ENCODE data around the gene FITM1.

FITM1 gene

DNA sequence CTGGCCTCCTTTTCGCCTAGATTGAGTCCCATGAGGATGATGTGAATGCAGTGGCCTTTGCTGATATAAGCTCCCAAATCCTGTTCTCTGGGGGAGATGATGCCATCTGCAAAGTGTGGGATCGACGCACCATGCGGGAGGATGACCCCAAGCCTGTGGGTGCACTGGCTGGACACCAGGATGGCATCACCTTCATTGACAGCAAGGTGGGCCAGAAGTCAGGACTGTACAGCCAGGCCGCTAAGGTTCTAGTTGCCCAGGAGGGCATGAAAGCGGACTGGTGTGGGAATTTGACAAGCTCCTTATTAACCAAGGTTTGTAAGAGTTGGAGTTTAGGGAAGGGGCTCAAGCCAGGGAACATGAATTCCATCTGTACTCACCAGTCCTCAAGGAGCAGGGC is 10.8 kb upstream of the FITM1 start:
- DNase-seq (ENCODE audit: low read depth, low spot score) = no peak

DNA sequence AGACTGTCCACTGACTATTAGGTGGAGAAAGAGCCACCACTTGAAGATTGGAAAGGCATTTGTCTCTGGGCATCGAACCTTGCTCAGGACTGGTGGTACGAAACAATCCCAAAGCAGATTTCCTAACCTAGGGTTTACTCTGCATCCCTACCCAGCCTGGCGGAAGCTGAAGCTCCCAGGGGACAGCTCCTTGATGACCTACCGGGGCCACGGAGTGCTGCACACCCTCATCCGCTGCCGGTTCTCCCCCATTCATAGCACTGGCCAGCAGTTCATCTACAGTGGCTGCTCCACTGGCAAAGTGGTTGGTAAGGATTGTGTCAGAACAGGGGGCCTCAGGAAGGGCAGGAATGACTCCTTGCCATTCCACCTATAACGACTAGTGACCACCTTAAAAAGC is 9.2 kb upstream of the FITM1 start:
- no peak for DNase-seq (ENCODE audit: low read depth, low spot score)

DNA sequence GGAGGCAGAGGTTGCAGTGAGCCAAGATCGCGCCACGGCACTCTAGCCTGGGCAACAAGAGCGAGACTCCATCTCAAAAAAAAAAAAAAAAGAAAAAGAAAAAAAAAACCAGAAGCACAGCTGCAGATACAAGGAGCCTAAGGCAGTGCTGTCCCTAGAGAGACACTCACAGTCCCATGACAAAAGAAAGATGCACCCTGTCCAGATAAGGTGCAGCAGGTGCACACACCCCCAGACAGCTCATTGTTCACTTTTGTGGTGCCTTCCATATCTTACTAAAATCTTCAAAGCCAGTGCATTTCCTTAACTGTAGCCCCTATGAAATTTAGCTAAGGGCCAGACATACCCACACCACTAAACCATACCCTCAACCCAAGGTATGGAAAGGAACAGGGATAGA is 8.0 kb upstream of the FITM1 start:
- DNase-seq (ENCODE audit: low read depth, low spot score) = no peak

DNA sequence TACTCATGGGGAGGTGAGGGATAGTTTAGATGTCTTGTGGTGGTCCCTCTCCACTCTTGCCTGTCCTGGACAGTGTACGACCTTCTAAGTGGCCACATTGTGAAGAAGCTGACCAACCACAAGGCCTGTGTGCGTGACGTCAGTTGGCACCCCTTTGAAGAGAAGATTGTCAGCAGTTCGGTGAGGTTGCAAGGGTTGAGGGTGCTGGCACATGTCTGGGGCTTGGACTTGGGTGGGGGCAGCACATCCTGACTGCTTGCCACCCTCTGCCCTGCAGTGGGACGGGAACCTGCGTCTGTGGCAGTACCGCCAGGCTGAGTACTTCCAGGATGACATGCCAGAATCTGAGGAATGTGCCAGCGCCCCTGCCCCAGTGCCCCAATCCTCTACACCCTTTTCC is 7.6 kb upstream of the FITM1 start:
- DNase-seq (ENCODE audit: low read depth, low spot score) = no peak

DNA sequence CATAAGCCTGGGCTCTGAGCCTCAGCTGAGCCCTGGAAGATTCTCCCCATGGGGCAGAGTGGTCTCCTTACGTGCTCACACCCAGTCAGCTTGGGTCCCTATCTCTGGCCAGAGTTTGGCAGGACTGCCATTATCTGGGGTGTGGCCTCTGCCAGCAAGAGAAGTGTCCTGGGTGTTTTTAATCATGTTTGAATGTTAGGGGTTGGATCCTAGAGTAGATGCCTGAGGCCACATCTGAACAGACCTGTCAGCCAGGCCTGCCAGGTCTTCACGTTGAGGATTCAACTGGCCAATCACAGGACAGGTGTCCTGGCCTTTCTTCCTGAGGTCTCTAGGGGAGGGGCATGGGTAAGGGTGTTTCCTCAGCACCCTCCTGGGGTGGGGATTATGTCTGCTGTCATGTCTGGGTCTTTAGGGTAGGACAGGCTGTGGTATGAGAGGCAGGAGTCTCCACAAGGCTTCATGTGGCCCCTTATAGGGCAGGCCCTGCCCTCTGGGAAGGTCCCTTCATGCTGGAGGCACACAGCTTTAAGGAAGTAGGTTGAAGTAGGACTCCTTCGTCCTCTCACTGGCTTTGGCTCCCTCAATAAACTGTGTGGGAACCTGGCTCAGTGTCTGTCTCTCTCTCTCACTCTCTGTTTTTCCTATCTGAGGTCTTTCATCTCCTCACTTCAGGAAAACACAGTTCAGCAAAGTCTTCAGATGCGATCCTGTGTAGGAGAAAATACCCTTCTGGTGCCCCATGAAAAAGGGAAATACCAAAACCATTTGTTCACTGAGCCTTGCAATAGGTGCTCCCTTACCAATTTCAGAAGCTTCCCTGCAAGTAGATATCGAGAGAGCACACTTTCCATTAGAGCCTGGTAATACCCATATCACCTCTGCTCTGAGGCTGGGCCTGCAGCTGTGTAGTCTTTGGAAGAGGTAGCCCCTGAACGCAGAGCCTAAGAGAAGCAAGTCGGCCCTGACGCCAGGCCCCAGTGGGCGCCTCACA is 6.7 kb upstream of the FITM1 start:
- DNase-seq (ENCODE audit: low read depth, low spot score) = no peak

DNA sequence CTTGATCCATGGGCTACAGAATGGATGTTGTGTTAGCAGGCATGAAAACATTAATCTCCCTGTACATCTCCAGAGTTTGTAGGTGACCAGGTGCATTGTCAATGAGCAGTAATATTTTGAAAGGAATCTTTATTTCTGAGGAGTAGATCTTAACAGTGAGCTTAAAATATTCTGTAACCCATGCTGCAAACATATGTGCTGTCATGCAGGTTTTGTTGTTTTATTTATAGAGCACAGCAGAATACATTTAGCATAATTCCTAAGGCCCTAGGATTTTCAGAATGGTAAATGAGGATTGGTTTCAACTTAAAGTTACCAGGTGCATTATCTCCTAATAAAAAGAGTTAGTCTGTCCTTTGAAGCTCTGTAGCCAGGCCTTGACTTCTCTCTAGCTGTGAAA is 3.5 kb upstream of the FITM1 start:
- DNase-seq (ENCODE audit: low read depth, low spot score) = no peak

DNA sequence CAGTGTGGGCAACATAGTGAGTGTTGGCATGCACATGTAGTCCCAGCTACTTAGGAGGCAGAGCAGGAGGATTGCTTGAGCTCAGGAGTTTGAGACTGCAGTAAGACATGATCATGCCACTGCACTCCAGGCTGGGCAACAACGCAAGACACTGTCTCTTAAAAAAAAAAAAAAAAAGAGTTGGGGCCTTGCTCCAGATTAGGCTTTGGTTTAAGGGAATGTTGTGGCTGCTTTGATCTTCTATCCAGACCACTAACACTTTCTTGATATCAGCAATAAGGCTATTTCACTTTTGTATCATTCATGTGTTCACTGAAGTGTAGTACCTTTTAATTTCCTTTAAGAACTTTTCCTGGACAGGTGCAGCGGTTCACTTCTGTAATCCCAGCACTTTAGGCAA is 2.8 kb upstream of the FITM1 start:
- DNase-seq (ENCODE audit: low read depth, low spot score) = no peak

DNA sequence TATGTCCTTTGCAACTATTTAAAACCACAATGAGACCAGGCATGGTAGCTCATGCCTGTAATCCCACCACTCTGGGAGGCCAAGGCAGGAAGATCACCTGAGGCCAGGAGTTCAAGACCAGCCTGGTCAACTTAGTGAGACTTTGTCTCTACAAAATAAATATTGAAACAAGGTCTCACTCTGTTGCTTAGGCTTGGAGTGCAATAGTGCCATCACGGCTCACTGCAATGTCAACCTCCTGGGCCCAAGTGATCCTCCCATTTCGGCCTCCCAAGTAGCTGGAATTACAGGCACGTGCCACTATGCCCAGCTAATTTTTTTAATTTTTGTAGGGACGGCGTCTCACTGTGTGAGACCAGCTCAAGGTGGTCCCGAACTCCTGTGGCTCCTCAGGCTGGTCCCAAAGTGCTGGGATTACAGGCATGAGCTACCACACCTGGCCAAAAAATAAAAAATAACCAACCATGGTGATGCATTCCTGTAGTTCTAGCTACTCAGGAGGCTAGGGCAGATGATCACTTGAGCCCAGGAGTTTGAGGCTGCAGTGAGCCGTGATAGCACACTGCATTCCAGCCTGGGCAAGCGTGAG is 955 bp upstream of the FITM1 start:
- DNase-seq (ENCODE audit: low read depth, low spot score) = no peak

DNA sequence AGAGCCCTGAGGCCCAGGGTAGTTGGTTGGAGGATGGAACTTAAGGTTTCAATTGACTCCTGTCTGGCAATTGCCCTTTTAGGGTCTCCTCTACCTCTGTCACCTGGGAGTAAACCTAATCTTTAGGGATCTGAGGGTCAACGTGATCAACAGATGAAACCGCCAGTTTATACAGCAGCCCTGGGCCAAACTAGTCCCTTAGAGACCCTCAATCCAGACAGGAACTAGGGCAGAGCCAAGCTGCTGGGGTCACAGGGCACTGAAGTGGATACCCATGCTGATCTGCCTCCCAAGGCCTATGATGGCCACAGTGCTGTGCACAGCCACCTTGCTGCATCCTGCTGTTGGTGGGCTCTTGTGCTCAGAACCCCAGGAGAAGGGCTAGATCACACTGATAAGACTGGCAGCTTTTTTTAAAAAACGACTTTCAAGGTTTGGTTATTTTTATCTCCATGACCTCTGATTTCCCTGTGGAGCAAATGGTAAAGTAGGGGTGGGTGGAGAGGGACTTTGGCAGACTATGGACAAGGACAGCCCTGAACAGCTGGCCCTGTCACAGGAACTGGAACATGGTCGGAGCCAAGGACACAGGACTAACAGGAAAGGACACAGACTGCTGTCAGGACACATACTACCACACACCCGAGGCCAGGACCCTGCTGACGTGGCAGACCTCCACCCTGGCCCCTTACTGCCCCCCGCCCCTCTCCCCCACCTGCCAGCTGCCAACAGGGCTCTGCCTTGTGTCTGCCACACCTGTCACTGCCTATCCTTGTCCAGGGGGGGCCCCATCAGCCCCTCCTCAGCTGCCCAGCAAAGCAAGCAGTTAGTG is 474 bp downstream of the FITM1 start:
- no peak for DNase-seq (ENCODE audit: low read depth, low spot score)

DNA sequence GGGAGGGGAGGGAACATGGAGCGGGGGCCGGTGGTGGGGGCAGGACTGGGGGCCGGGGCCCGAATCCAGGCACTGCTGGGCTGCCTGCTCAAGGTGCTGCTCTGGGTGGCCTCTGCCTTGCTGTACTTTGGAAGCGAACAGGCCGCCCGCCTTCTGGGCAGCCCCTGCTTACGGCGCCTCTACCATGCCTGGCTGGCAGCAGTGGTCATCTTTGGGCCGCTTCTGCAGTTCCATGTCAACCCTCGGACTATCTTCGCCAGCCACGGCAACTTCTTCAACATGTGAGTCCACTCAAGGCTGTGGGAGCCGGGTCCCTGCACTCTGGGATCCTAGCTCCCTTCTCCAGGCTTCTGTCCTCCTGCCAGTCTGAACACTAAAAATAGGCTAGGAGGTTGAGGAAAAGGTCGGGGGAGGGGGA is 1.1 kb downstream of the FITM1 start:
- no peak for DNase-seq (ENCODE audit: low read depth, low spot score)

DNA sequence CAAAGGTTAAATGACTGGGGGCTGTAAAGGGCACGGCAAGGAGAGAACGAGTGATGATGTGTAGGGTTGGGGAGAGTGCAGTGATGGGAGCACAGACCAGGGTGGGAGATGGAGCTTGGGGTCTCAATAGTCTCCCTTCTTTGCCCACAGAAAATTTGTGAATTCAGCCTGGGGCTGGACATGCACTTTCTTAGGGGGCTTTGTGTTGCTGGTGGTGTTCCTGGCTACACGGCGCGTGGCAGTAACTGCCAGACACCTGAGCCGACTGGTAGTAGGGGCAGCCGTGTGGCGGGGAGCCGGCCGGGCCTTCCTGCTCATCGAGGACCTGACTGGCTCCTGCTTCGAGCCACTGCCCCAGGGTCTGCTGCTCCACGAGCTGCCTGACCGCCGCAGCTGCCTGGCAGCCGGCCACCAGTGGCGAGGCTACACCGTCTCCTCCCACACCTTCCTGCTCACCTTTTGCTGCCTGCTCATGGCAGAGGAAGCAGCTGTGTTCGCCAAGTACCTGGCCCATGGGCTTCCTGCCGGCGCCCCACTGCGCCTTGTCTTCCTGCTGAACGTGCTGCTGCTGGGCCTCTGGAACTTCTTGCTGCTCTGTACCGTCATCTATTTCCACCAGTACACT is 1.7 kb downstream of the FITM1 start:
- no peak for DNase-seq (ENCODE audit: low read depth, low spot score)

DNA sequence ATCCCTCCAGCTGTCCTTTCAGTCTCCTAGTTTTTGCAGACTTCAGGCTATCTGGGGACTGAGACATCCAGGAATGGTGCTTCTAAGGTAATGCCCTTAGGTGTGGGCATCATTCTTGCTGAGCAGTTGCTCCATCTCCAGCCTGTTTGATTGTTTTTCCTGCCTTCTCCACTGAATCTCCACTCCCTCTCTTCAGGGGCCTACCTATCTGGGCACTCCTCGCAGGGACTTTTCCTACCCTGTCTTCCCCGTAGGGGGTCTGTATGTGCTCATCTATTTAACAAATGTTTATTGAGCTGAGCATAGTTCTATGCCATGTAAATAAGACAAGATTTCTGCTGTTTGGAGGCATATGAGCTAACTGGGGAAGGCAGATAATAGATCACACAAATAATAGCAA is 2.5 kb downstream of the FITM1 start:
- no peak for DNase-seq (ENCODE audit: low read depth, low spot score)

DNA sequence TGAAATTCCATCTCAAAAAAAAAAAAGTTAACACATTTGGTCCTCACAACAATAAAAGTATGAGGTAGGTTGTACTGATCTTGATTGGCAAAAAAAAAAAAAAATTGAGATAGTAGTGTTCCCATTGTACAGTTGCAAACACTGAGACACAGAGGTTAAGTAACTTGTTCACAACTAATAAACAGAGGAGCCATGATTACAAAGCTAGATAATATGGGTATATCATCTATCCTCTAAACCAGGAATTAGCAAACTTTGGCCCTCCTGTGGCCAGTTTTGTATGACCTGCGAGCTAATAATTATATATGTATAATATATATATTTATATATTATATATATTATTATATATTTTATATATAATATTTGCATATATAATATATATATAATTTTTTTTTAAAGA is 3.3 kb downstream of the FITM1 start:
- DNase-seq (ENCODE audit: low read depth, low spot score) = no peak

DNA sequence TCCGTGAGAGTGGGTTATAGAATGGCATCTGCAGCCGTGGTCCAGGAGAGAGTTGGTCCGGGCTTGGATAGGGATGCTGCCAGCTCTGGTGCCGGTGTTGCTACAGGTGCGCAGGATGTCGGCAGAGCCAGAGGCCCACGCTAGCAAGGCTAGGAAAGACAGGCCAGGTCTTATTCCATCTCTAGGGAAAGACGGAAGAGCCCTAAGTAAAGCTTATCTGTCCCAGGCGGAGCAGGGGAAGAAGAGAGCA is 5.0 kb downstream of the FITM1 start:
- DNase-seq (ENCODE audit: low read depth, low spot score) = no peak

DNA sequence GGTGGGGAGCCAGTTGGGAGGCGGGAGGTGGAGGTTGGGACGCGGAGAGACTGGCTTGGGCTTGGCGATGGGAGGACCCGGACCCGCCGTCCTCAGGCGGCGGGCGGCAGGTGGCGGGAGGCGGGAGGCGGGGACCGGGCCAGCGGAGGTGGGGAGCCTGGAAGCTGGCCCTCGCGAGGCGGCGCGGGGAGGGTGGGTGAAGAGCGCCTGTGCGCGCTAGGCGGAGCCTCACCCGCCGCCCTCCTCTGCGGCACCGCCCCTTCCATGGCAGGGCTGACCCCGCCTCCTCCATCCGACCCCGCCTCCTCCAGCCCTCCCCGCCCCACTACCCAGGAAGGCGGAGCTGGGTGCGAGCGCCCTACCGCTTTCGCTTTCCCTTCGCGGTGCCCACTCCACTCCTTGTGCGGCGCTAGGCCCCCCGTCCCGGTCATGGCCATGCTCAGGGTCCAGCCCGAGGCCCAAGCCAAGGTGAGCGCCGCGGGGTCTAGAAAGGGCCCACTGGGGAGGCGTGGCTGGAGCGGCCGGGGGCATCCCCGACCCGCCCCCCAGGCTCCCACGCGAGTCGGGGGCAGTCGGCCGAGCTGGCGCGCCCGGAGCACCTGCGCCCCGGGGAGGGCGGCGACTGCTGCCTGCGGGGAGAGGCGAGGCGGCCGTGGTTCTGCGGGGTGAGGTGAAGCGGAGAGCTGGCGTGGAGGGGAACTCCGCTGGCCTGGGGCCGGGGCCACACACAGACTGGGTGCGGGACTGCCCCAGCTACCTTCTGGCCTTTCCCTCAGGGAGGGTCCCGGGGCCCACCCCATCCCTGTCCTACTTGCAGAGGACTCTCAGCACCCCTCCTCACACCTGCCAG is 5.6 kb downstream of the FITM1 start, which contains the start of gene PSME1:
Gene PSME1 (plus strand): TSS at position 361 of the 850 bp plus-strand sequence. CDS start 69 bp downstream, at position 430.
- peak; percentile 96 for DNase-seq (ENCODE audit: low read depth, low spot score)

DNA sequence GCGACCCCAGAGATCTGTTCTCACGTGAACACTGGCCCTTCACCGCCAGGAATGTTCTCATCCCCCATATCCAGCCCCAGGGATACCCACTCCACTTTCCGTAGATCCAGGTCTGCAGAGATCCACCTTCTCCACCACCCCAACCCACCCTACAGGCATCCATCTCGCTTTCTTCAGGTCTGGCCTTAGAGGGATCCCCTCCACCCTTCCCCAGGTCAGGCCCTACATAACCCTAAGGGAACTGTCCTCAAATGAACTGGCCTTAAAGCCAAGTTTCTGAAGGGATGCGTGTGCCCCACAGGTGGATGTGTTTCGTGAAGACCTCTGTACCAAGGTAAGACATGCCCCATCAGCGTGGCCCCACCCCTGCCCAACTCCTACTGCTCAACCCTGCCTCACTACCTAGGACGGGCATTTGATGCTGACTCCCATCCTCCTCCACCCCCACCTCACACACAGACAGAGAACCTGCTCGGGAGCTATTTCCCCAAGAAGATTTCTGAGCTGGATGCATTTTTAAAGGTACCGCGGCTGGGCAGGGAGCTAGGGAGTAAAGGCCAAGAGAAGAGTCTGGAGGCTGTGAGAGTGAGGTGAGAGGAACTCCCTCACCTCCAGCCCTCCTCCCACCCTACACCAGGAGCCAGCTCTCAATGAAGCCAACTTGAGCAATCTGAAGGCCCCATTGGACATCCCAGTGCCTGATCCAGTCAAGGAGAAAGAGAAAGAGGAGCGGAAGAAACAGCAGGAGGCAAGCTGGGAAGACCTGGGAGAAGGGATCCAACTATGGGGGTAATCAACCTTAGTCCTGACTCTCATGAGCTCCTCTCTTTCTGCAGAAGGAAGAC is 6.4 kb downstream of the FITM1 start:
- DNase-seq (ENCODE audit: low read depth, low spot score) = no peak

DNA sequence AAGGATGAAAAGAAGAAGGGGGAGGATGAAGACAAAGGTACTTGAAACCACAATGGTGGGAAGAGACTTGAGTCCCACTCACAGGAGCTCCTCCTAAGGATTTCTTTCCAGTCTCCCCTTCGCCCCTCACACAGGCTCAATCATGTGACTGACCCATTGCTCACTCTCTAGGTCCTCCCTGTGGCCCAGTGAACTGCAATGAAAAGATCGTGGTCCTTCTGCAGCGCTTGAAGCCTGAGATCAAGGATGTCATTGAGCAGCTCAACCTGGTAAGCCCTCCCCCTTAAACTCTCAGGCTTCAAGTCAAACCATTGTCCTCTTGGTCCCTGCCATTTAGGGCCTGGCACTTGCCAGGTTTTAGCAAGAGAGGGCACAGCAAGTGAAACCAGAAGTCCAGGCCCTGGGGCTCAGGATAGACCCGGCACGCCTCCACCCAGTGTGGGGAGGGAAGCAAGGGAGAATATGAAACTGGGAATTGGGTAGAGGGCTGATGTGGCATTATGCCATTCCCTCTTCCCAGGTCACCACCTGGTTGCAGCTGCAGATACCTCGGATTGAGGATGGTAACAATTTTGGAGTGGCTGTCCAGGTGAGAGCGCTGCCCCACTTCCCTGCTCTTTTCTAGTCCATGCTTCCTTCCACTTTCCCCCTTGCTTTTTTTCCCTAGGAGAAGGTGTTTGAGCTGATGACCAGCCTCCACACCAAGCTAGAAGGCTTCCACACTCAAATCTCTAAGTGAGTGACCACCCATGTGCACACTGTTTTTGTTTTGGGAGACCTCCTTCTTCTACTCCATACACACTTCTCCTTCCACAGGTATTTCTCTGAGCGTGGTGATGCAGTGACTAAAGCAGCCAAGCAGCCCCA is 7.3 kb downstream of the FITM1 start:
- DNase-seq (ENCODE audit: low read depth, low spot score) = no peak

DNA sequence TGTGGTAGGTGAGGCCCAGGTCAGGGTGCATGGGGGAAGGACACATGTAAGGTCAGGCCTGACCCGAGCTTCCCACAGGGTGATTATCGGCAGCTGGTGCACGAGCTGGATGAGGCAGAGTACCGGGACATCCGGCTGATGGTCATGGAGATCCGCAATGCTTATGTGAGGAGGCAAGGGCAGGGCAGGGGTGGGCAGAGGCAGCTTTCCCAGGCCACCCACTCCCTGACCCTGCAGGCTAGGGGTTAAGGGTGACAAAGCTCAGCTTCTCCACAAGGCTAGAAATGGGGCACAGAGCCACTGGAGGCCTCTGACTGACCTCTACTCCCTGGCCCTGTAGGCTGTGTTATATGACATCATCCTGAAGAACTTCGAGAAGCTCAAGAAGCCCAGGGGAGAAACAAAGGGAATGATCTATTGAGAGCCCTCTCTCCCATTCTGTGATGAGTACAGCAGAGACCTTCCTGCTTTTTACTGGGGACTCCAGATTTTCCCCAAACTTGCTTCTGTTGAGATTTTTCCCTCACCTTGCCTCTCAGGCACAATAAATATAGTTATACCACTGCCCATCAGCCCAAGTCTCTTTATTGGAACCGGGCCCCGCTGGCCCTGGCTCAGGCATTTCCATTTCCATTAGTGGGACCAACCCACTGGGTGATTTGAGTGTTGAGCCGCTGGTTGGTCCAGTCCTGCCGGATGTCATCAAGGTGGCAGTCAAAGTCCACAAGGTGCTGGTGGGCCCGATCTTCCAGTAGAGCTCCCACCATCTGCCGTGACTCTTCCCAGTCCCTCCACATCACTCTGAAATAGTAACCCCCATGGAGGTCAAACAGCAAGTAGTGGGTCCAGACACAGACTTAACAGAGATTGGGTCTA is 8.2 kb downstream of the FITM1 start:
- DNase-seq (ENCODE audit: low read depth, low spot score) = no peak

Measured in astrocyte of the hippocampus (primary cell).